Activated CD4-positive, alpha-beta T cell treated with anti-CD3 and anti-CD28 coated beads, Interleukin-2, Interleukin-6, amounts not matched to agents 100 ng/mL and 50 ng/mL, durations not matched to agents 16 hours and 8 hours (primary cell): Measurements from ENCODE around the gene PIGT.
A peak's percentile ranks its signal among the peaks of the same experiment; 100 is the strongest.

Experiments used
- DNase-seq: peaks from one replicate; pipeline ENCODE4 v3.0.0-alpha.2; 2020

PIGT gene

GRCh38 chr20:45432294-45432693 lies 16.4 kb downstream of the PIGT start:
- DNase-seq = peak; percentile 65

- no peak for DNase-seq
These were observed 17.4 kb downstream of the PIGT start for GRCh38 chr20:45433316-45433715.

- no peak for DNase-seq
These were observed 18.0 kb downstream of the PIGT start for GRCh38 chr20:45433976-45434375.

- peak; percentile 91 for DNase-seq
These were observed 21.0 kb downstream of the PIGT start for GRCh38 chr20:45436732-45437485.

GRCh38 chr20:45440424-45440823 lies 24.5 kb downstream of the PIGT start:
- no peak for DNase-seq

GRCh38 chr20:45440891-45441685 lies 25.1 kb downstream of the PIGT start:
- no peak for DNase-seq

GRCh38 chr20:45441746-45442145 lies 25.8 kb downstream of the PIGT start:
- no peak for DNase-seq

- peak; percentile 53 for DNase-seq
These were observed 28.1 kb downstream of the PIGT start for GRCh38 chr20:45444050-45444449.

- DNase-seq = peak; percentile 49
These were observed 30.0 kb downstream of the PIGT start for GRCh38 chr20:45445805-45446562.

GRCh38 chr20:45448270-45448669 lies 32.3 kb downstream of the PIGT start:
- no peak for DNase-seq

GRCh38 chr20:45449528-45449927 lies 33.6 kb downstream of the PIGT start:
- no peak for DNase-seq

- peak; percentile 56 for DNase-seq
These were observed 34.3 kb downstream of the PIGT start for GRCh38 chr20:45450097-45450818.

- DNase-seq = no peak
These were observed 36.3 kb downstream of the PIGT start for GRCh38 chr20:45452238-45452637.

- DNase-seq = no peak
These were observed 37.1 kb downstream of the PIGT start for GRCh38 chr20:45452772-45453691.

- peak; percentile 47 for DNase-seq
These were observed 40.7 kb downstream of the PIGT start for GRCh38 chr20:45456632-45457031.

- DNase-seq = no peak
These were observed 43.7 kb downstream of the PIGT start for GRCh38 chr20:45459606-45460005.

GRCh38 chr20:45461225-45461624 lies 45.3 kb downstream of the PIGT start:
- DNase-seq = no peak

GRCh38 chr20:45462711-45463509 lies 47.0 kb downstream of the PIGT start:
- DNase-seq = no peak

GRCh38 chr20:45463709-45464108 lies 47.8 kb downstream of the PIGT start:
- no peak for DNase-seq

GRCh38 chr20:45465491-45466266 lies 49.7 kb downstream of the PIGT start:
- DNase-seq = no peak
